GOT3 (cell line): ENCODE measurements around the gene TBC1D14.

Experiments
- DNase-seq: peaks from one replicate; lab custom pipeline; 2025; ENCODE audit warnings: mixed read lengths; lab: John Stamatoyannopoulos, UW

The TBC1D14 gene

GRCh38 chr4:7001271-7001670 lies 91.6 kb downstream of the TBC1D14 start:
- DNase-seq = no peak

- no peak for DNase-seq
These were observed 92.7 kb downstream of the TBC1D14 start for GRCh38 chr4:7002336-7002735.

- no peak for DNase-seq
These were observed 93.7 kb downstream of the TBC1D14 start for GRCh38 chr4:7003176-7003878.

- no peak for DNase-seq
These were observed 94.2 kb downstream of the TBC1D14 start for GRCh38 chr4:7003879-7004240.

- no peak for DNase-seq
These were observed 94.7 kb downstream of the TBC1D14 start for GRCh38 chr4:7004331-7004730.

GRCh38 chr4:7005571-7005970 lies 95.9 kb downstream of the TBC1D14 start:
- no peak for DNase-seq

GRCh38 chr4:7006411-7006810 lies 96.8 kb downstream of the TBC1D14 start:
- no peak for DNase-seq

GRCh38 chr4:7007142-7007907 lies 97.7 kb downstream of the TBC1D14 start:
- no peak for DNase-seq

GRCh38 chr4:7007944-7008343 lies 98.3 kb downstream of the TBC1D14 start:
- DNase-seq = no peak

GRCh38 chr4:7009564-7009963 lies 99.9 kb downstream of the TBC1D14 start:
- no peak for DNase-seq

GRCh38 chr4:7013175-7013574 lies 103.5 kb downstream of the TBC1D14 start:
- no peak for DNase-seq

- DNase-seq = no peak
These were observed 105.2 kb downstream of the TBC1D14 start for GRCh38 chr4:7014815-7015214.

- DNase-seq = no peak
These were observed 105.9 kb downstream of the TBC1D14 start for GRCh38 chr4:7015383-7016035.

GRCh38 chr4:7016086-7016485 lies 106.5 kb downstream of the TBC1D14 start:
- no peak for DNase-seq

- no peak for DNase-seq
These were observed 106.9 kb downstream of the TBC1D14 start for GRCh38 chr4:7016512-7016911.

- no peak for DNase-seq
These were observed 107.9 kb downstream of the TBC1D14 start for GRCh38 chr4:7017446-7018048.

- no peak for DNase-seq
These were observed 108.7 kb downstream of the TBC1D14 start for GRCh38 chr4:7018281-7018680.

GRCh38 chr4:7019367-7019766 lies 109.7 kb downstream of the TBC1D14 start:
- no peak for DNase-seq

GRCh38 chr4:7020290-7020689 lies 110.7 kb downstream of the TBC1D14 start:
- no peak for DNase-seq

GRCh38 chr4:7020856-7021255 lies 111.2 kb downstream of the TBC1D14 start:
- DNase-seq = no peak

- no peak for DNase-seq
These were observed 111.7 kb downstream of the TBC1D14 start for GRCh38 chr4:7021355-7021754.

- no peak for DNase-seq
These were observed 112.5 kb downstream of the TBC1D14 start for GRCh38 chr4:7021930-7022664.
